Transverse colon (tissue), 4 donors: Measurements from ENCODE around the gene CAPZA2. TPM values are rescaled to one million over a fixed set of nuclear protein-coding genes. Genes with fewer than 3 reads are reported as not detected.

Experiments
- DNase-seq: peaks from one replicate; pipeline ENCODE4 v3.0.0-alpha.2; 2019
- H3K27ac ChIP-seq, 4 donors: fragments of 200-600 bp; sonication (generic); 2 replicates each; pipeline ENCODE4 v1.5.1; 2016 to 2018; ENCODE audit warnings: inconsistent platforms in 4 of 4
- H3K27me3 ChIP-seq: fragments of 200-600 bp; sonication (generic); 2 replicates; pipeline ENCODE4 v1.5.1; 2017; ENCODE audit warnings: inconsistent platforms
- H3K36me3 ChIP-seq, 4 donors: fragments of 200-600 bp; sonication (generic); 2 replicates each; pipeline ENCODE4 v1.5.1; 2017 to 2019; ENCODE audit warnings: inconsistent platforms in 4 of 4
- H3K4me1 ChIP-seq, 4 donors: fragments of 200-600 bp; sonication (generic); 2 replicates each; pipeline ENCODE4 v1.5.1; 2017 to 2020; ENCODE audit warnings: inconsistent platforms in 4 of 4
- H3K4me3 ChIP-seq, 4 donors: fragments of 200-600 bp; sonication (generic); 1 replicate in 1 of 4; 2 replicates in 3 of 4; pipeline versions ENCODE4 v1.5.1 to v1.6.1; 2017 to 2019; ENCODE audit warnings: inconsistent platforms in 4 of 4
- H3K9me3 ChIP-seq, 2 donors: fragments of 200-600 bp; sonication (generic); 2 replicates each; pipeline ENCODE4 v1.5.1; 2017 to 2019; ENCODE audit warnings: inconsistent platforms in 2 of 2
- CTCF ChIP-seq, 5 experiments: fragments of 200-600 bp in 3 of 5; fragments of 450-650 bp in 2 of 5; sonication (generic) in 3 of 5; IDR thresholded peaks; 1 replicate in 2 of 5; 2 replicates in 3 of 5; pipeline ENCODE4 v1.5.1; 2016 to 2017; ENCODE audit warnings: antibody characterized with exemption in 5 of 5, inconsistent platforms in 3 of 5, mild to moderate bottlenecking in 2 of 5, moderate library complexity in 1 of 5
- EP300 ChIP-seq: sonication (generic); formaldehyde crosslinking; IDR thresholded peaks from one replicate; pipeline ENCODE4 v1.6.1; 2017; ENCODE audit warnings: antibody characterized with exemption, low read depth
- POLR2A ChIP-seq: fragments of 450-650 bp; IDR thresholded peaks from one replicate; pipeline ENCODE4 v1.6.1; 2016; ENCODE audit warnings: antibody characterized with exemption, mild to moderate bottlenecking, moderate library complexity
- POLR2AphosphoS5 ChIP-seq, 3 donors: sonication (generic); formaldehyde crosslinking; IDR thresholded peaks; one replicate each; pipeline ENCODE4 v1.6.1; 2016; ENCODE audit warnings: antibody characterized with exemption in 3 of 3
- WGBS, 2 donors: methylation state at CpG; one replicate each; pipeline ENCODE4 v1.1.5; 2018; ENCODE audit warnings: low coverage in 1 of 2; 5-methylcytosine and 5-hydroxymethylcytosine counted together
- in situ Hi-C, 4 donors: fragments of 200-750 bp; cut with MboI; loops; one replicate each; pipeline versions ENCODE4 v1.15.0 to v1.15.1; 2017; ENCODE audit warnings: low sequenced_read_pairs in 3 of 4, low pct_ligation_motif_present in 1 of 4, low pct_unique_long_range_greater_than_20kb in 1 of 4
- intact Hi-C: fragments of 100-400 bp; cut with DNase I; formaldehyde crosslinking; loops from one replicate; pipeline ENCODE4 v1.15.1; 2023; ENCODE audit warnings: low total_unique reads
- total RNA-seq, 4 donors: library from RNA; depleted of rRNA; stranded (reverse); fragments of >200 nt; gene quantifications; one replicate each; pipeline ENCODE4 v1.1.0, GENCODE V29; 2016

CAPZA2 gene
- total RNA-seq, 4 donors from 2014 or later, result 74.4 to 133 (median 88.5) TPM

GRCh38 chr7:116940689-116941370, 78.4 kb downstream of the CAPZA2 start:
- intact Hi-C loops, result no loop called here
- in situ Hi-C loops, result no loop called here
- no peaks in the 10 kb centered on the region for H3K27me3 ChIP-seq
- TF ChIP-seq CTCF (IDR thresholded peaks at IDR 0.05) (no peak), POLR2A (no peak), POLR2AphosphoS5 (IDR thresholded peaks at IDR 0.05) (no peak), EP300 (no peak)
- 80 to 98% methylated on average over 4 to 8 of the region's 8 CpGs for WGBS, 2 donors
- H3K27ac ChIP-seq, result no peak overlapping the region
- H3K36me3 ChIP-seq, result no peaks in the 10 kb centered on the region
- no peak for DNase-seq
- no peak overlapping the region for H3K4me3 ChIP-seq
- H3K9me3 ChIP-seq, result no peaks in the 10 kb centered on the region
- H3K4me1 ChIP-seq, result no peaks in the 10 kb centered on the region

DNA sequence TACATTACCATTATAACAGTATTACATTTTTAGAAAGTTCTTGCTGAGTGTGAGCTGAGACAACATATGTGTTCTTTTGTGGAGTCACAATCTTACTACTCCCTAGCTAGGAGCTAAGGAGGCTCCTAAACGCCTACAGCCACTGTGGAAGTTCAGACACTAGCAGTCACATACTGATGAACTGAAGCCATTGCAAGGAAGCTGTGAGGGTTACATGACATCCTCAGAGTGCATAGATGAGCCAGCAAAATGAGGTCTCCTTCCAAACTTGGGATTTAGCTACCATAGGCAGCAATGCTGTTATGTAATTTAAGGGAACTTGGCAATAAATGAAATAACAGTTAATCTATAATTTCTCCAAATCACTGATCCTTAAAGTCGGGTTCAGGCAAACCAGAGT, 80.1 kb downstream of the CAPZA2 start:
- DNase-seq, result no peak
- Histone ChIP-seq H3K27ac (no peak overlapping the region), H3K9me3 (no peaks in the 10 kb centered on the region), H3K36me3 (no peaks in the 10 kb centered on the region), H3K4me1 (no peaks in the 10 kb centered on the region), H3K27me3 (no peaks in the 10 kb centered on the region), H3K4me3 (no peak overlapping the region)
- TF ChIP-seq EP300 (no peak), POLR2A (no peak), CTCF (IDR thresholded peaks at IDR 0.05) (no peak), POLR2AphosphoS5 (IDR thresholded peaks at IDR 0.05) (no peak)
- intact Hi-C loops, result no loop called here
- WGBS, 2 donors, result 53 to 66% methylated on average over 2 of the region's 2 CpGs
- in situ Hi-C loops, result no loop called here

GRCh38 chr7:116948934-116949333, 86.5 kb downstream of the CAPZA2 start:
- H3K4me3 ChIP-seq, result no peak overlapping the region
- no peak for DNase-seq
- H3K27me3 ChIP-seq, result no peaks in the 10 kb centered on the region
- no peaks in the 10 kb centered on the region for H3K9me3 ChIP-seq
- no peaks in the 10 kb centered on the region for H3K36me3 ChIP-seq
- TF ChIP-seq POLR2AphosphoS5 (IDR thresholded peaks at IDR 0.05) (no peak), POLR2A (no peak), CTCF (IDR thresholded peaks at IDR 0.05) (no peak), EP300 (no peak)
- in situ Hi-C loops (no loop called here), intact Hi-C loops (no loop called here)
- no peak overlapping the region for H3K27ac ChIP-seq
- 63% methylated on average over 3 of the region's 3 CpGs; no CpG with 5 or more reads in 1 of the 2 donors for WGBS, 2 donors
- peaks cover 0 to 11% (median 8%) of the 10 kb centered on the region in 4 donors for H3K4me1 ChIP-seq

DNA sequence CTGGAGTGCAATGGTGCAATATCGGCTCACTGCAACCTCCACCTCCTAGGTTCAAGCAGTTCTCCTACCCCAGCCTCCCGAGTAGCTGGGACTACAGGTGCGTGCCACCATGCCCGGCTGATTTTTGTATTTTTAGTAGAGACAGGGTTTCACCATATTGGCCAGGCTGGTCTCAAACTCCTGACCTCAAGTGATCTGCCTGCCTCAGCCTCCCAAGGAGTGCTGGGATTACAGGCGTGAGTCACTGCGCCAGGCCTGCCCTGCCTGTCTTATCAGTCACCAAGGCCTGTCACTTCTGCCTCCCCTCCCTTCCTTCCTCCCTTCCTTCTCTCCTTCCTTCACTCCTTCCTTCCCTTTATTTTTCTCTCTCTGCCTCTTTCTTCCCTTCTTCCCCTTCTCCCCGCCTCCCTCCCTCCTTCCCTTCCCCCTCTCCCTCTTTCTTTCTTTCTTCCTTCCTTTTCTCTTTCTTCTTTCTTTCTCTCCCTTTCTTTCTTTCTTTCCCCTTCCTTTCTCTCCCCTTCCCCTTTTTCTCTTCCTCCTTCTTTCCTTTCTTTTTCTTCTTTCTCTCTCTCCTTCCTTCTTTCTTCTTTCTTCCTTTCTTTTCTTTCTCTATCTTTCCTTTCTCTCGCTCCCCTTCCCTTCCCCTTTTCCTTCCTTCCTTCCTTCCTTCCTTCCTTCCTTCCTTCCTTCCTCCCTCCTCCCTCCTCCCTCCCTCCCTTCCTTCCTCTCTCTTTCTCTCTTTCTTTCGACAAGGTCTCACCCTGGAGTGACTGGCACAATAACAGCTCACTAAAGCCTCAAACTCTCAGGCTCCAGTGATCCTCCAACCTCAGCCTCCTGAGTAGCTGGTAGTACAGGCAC, 87.8 kb downstream of the CAPZA2 start:
- H3K27ac ChIP-seq, result no peak overlapping the region
- peaks cover 0 to 18% (median 14%) of the 10 kb centered on the region in 4 donors for H3K4me1 ChIP-seq
- in situ Hi-C loops, result loop anchor here in 1 of 4 donors (25.0 kb wide), 1 partner anchor 1237 kb away; the partner anchor contains the start of gene LSM8
- TF ChIP-seq POLR2AphosphoS5 (IDR thresholded peaks at IDR 0.05) (no peak), CTCF (IDR thresholded peaks at IDR 0.05) (no peak), POLR2A (no peak), EP300 (no peak)
- no peaks in the 10 kb centered on the region for H3K36me3 ChIP-seq
- DNase-seq, result no peak
- 90 to 92% methylated on average over 4 to 9 of the region's 9 CpGs for WGBS, 2 donors
- no peak overlapping the region for H3K4me3 ChIP-seq
- intact Hi-C loops, result no loop called here
- no peaks in the 10 kb centered on the region for H3K9me3 ChIP-seq
- H3K27me3 ChIP-seq, result no peaks in the 10 kb centered on the region
